ENCODE data around the gene CLDN8.

Gene CLDN8

GRCh38 chr21:30216041-30216723, at the start of gene CLDN8:
CLDN8 (minus strand) TSS chr21:30216097; CDS start chr21:30215925, 172 bp downstream.
- DNase-seq = no peak

DNA sequence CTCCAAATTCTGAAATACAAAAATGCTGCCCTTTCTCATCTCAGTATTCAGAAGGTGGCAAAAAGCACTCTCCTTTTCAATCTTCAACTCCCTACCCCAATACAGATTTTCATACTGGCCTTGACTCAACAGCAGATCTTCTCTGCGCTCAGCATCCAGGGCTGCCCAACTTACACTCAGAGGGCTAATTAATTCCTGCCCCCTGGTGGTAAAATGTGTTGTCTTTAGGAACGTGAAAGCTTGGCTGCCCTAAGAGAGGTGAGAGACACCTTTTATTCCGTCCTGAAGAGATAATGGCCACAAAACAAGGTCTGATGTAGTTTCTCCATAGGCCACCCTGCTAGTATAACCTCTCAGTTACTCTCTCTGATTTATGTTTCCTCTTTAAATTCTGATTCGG, 41.9 kb upstream of the CLDN8 start:
- DNase-seq = peak; percentile 42

- no peak for DNase-seq
Measured at GRCh38 chr21:30256100-30256499, 40.2 kb upstream of the CLDN8 start.

DNA sequence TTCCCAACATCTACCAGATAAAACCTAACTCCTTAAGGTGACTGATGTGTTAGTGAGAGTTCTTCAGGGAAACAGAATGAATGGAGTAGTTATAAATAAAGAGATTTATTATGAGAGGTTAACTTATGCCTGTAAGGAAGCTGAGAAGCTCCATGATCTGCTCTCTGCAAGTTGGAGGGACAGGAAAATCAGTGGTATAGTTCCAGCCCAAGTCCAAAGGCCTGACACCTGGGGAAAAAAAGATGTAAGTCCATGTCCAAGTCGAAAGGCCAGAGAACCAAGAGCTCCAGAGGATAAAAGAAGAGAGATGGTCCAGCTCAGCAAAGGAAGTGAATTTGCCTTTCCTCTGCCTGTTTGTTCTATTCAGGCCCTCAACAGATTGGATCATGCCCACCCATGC, 39.8 kb upstream of the CLDN8 start:
- no peak for DNase-seq

DNA sequence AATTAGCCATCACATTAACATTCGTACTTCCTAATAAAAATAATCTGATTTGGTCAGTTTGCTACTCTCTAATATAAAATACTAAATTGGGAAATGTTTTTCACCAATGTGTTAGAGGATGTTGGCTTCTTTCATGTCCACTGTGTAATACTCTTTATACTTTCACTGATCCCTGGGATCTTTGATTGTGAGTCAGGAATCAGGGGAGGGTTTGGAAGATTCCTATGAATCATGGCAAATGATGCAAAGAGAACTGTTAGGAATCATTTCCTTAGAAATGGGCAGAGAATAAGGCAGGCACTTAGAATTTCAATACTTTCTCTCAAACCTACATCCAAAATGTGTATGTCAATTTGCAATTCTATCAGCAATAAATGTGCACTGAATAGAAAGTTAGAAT, 35.9 kb upstream of the CLDN8 start:
- peak; percentile 8 for DNase-seq

DNA sequence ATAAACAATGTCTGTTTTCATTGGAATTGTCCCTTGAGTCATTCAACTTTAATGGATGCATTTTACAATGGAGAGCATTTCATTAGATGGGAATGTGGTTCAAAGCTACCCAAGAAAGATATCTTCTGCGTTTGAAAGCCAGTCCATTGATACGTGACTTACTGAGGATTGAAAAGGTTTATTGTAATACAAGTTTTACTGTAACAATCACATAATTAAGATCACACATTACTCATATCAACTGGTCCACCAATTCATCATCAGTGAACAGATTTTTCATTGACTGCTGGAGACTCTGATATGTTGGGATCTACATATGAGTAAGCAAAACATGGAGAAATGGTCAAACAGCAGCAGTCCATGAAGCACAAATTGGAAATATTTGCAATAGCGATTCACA, 34.0 kb upstream of the CLDN8 start:
- no peak for DNase-seq

DNA sequence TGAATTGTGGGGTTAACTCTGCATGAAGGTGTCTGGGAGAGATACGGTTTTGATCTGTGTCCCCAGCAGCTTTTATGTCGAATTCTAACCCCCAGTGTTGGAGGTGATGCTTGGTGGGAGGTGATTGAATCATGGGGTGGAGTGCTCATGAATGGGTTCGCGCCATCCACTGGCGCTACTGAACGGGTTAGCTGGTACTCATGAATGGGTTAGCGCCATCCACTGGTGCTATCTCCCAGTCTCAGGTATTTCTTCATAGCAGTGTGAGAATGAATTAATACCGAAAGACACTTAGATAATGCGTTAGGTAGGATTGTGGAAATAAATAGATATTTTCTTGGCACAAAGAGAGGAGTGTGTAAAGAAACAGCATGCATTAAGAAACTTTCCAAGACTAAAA, 32.9 kb upstream of the CLDN8 start:
- no peak for DNase-seq

GRCh38 chr21:30245061-30245460, 29.2 kb upstream of the CLDN8 start:
- no peak for DNase-seq

DNA sequence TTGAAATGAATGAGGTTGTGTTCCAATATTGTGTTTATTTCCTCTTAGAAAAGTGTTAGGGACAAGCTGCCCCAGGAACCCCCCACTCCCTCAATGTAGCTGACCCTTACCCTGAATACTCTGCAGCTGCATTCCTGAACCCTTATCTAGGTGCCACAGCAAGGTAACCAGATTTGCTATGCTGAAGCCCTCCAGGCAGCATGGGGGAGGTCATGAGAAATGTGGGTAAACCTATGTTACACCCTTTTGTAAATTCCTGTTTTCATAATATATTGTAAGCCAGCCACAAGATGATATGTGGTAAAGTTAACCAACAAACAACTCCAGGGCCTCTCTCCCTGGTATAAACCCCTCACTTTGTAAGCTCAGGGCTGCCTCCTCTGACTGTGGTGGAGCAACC, 27.8 kb upstream of the CLDN8 start:
- no peak for DNase-seq

DNA sequence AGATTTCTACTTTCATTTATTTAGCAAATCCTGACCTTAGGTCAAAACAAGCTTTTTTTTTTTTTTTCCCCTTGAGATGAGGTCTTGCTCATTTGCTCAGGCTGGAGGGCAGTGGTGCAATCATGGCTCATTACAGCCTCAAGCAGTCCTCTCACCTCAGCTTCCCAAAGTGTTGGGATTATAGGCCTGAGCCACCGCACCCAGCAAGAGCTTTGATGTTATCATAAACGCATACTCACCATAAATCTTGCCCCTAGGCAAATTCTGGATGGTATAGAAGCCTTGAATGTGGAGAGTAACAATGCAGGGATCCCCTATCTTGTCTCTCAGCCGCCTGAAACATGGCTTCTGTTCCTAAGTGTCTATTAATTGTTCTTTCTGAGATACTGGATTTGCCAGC, 24.8 kb upstream of the CLDN8 start:
- DNase-seq = no peak

DNA sequence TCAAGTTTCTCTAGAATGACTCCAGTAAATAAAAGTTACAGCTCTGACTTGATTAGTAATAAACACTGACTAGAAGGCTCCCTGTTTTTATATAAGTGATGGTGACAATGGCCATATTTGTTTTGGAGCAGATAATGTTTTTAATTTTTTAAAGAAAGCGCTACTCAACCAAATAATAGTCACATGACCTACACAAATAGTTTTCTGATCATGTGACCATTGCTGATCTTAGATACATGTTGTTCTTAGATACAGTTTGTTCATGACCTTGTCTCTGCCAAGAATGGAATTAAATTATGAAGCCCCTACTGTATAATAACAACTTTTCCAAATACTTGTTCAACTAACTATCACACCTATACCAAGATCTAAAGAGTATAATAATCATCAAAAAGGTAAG, 22.3 kb upstream of the CLDN8 start:
- DNase-seq = no peak

GRCh38 chr21:30234643-30235042, 18.7 kb upstream of the CLDN8 start:
- DNase-seq = peak; percentile 71

DNA sequence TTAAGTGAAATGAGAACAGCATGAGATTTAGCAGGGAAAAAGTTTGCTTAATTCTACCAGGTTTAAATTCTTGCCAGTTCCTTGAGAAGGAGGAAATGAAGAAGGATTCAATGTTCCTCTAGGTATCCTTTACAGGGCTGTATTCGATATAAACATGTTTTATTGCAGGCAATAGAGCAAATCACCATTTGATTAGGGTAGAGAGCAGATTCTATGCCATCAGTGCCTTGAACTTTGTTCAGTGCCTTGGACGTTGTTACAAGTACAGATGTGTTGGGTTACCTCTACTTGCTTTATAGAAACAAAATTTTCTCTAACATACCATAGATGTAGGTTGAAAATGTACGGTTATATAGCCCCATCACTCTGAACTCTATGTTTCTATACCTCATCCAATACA, 18.2 kb upstream of the CLDN8 start:
- no peak for DNase-seq

GRCh38 chr21:30233228-30234020, 17.5 kb upstream of the CLDN8 start:
- peak; percentile 64 for DNase-seq

GRCh38 chr21:30232011-30232410, 16.1 kb upstream of the CLDN8 start:
- peak; percentile 25 for DNase-seq

GRCh38 chr21:30227633-30228404, 11.9 kb upstream of the CLDN8 start:
- DNase-seq = peak; percentile 98

GRCh38 chr21:30227128-30227527, 11.2 kb upstream of the CLDN8 start:
- DNase-seq = no peak

DNA sequence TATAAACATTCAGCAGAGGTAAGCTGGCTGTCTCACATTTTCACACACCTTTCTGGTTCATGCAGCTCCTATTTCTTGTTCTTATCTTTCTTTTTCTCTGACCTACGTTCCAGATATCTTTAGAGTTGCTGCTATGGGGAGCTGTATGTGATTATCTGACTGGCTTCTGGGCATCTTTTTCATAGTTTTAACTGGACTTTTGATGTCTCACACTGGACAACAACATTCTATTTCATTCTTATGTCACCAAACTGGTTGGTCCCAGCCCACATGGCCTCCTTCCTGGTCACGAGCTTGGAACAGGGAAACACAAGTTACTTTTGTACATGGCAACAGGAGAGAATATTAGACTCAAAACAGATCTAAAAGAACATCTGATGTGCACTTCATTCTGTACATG, 7.7 kb upstream of the CLDN8 start:
- DNase-seq = no peak

DNA sequence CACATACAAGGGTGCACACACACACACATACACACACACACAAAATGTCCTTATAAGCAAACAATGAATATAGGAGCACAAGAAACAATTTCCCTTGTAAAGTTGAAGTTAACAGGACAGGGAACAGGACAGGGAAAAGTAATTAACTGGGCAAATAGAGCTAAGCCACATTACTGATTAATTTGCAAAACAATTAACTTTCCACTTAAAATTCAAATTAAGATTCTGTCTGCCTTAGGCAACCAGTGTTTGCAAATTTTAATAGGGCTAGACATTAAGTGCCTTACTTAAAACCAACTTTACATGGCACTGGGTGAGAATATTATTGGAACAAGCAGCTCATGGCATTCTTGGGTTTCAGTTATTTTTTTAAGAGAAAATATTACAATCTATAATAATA, 6.8 kb upstream of the CLDN8 start:
- DNase-seq = no peak

GRCh38 chr21:30211071-30211470, 4.8 kb downstream of the CLDN8 start:
- DNase-seq = no peak

DNA sequence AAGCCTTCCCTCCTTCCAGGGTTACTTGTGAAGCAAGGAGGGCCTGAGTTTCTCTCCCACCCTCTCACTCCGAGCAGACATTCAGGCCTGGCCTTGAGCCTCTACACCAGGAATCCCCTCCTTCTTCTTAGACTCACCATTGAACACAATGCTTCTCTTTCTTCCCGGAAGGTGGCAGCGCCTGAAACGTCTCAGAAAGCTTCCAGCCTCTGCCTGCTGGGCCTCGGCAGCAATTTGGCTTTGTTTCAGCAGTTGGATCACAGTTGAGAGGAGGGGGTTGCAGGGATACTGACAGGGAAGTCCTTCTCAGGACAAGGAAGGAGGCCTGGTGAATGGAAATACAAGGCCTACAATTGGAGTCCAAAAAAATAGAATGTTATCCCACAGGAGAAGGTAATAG, 6.3 kb downstream of the CLDN8 start:
- DNase-seq = peak; percentile 8

GRCh38 chr21:30207252-30207579, 8.7 kb downstream of the CLDN8 start:
- peak; percentile 3 for DNase-seq

GRCh38 chr21:30206551-30207251, 9.2 kb downstream of the CLDN8 start:
- peak; percentile 64 for DNase-seq

Measured in fibroblast of upper back skin (primary cell).